ENCODE data around the gene DOCK11. TPM values are rescaled to one million over a fixed set of nuclear protein-coding genes. Genes with fewer than 3 reads are reported as not detected.

Gene DOCK11
- total RNA-seq, 1 donor from 2014 or later, result 56.0 TPM

GRCh38 chrX:118560489-118560888, 64.9 kb downstream of the DOCK11 start:
- POLR2A ChIA-PET, result interaction anchor here (0.6 to 1.1 kb wide), 2 partner anchors 47 to 65 kb away, joined by 4 read pairs; partner anchors contain the start of gene DOCK11
- TF ChIP-seq, protein P1, sequence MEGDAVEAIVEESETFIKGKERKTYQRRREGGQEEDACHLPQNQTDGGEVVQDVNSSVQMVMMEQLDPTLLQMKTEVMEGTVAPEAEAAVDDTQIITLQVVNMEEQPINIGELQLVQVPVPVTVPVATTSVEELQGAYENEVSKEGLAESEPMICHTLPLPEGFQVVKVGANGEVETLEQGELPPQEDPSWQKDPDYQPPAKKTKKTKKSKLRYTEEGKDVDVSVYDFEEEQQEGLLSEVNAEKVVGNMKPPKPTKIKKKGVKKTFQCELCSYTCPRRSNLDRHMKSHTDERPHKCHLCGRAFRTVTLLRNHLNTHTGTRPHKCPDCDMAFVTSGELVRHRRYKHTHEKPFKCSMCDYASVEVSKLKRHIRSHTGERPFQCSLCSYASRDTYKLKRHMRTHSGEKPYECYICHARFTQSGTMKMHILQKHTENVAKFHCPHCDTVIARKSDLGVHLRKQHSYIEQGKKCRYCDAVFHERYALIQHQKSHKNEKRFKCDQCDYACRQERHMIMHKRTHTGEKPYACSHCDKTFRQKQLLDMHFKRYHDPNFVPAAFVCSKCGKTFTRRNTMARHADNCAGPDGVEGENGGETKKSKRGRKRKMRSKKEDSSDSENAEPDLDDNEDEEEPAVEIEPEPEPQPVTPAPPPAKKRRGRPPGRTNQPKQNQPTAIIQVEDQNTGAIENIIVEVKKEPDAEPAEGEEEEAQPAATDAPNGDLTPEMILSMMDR (IDR thresholded peaks at IDR 0.05), result no peak
- DNase-seq, result no peak
- Mint-ChIP-seq H3K9me3 (no peaks in the 10 kb centered on the region), H3K36me3 (ENCODE audit: low read depth) (peaks cover 46% of the 10 kb centered on the region), H3K27ac (no peak overlapping the region), H3K27me3 (no peaks in the 10 kb centered on the region), H3K4me3 (no peak overlapping the region), H3K4me1 (peaks cover 8% of the 10 kb centered on the region)
- intact Hi-C loops (cut with micrococcal nuclease), result no loop called here
- CTCF ChIA-PET, result interaction anchor here (1.4 kb wide), 1 partner anchor 13 kb away, joined by 3 read pairs; no protein-coding TSS in a partner anchor
- no peak for ATAC-seq (ENCODE audit: low read depth)

- no peak for ATAC-seq (ENCODE audit: low read depth)
- intact Hi-C loops (cut with micrococcal nuclease), result no loop called here
- ChIA-PET CTCF (no interaction called here), POLR2A (no interaction called here)
- Mint-ChIP-seq H3K9me3 (no peaks in the 10 kb centered on the region), H3K27ac (peak overlapping the region; percentile 54), H3K4me1 (peaks cover 8% of the 10 kb centered on the region), H3K4me3 (no peak overlapping the region), H3K36me3 (ENCODE audit: low read depth) (peaks cover 43% of the 10 kb centered on the region), H3K27me3 (no peaks in the 10 kb centered on the region)
- TF ChIP-seq, protein P1 (IDR thresholded peaks at IDR 0.05), result no peak
- DNase-seq, result no peak
Measured at GRCh38 chrX:118562582-118563164, 67.1 kb downstream of the DOCK11 start.

GRCh38 chrX:118564498-118564897, 68.9 kb downstream of the DOCK11 start:
- ATAC-seq (ENCODE audit: low read depth) (no peak), DNase-seq (no peak)
- intact Hi-C loops (cut with micrococcal nuclease), result no loop called here
- no peak overlapping the region for H3K27ac Mint-ChIP-seq
- no peaks in the 10 kb centered on the region for H3K9me3 Mint-ChIP-seq
- CTCF ChIA-PET, result no interaction called here
- POLR2A ChIA-PET, result no interaction called here
- TF ChIP-seq, protein P1 (IDR thresholded peaks at IDR 0.05), result no peak
- no peak overlapping the region for H3K4me3 Mint-ChIP-seq
- H3K36me3 Mint-ChIP-seq (ENCODE audit: low read depth), result peaks cover 51% of the 10 kb centered on the region
- H3K4me1 Mint-ChIP-seq, result peaks cover 4% of the 10 kb centered on the region
- no peaks in the 10 kb centered on the region for H3K27me3 Mint-ChIP-seq

GRCh38 chrX:118565853-118566252, 70.2 kb downstream of the DOCK11 start:
- Mint-ChIP-seq H3K27ac (peak overlapping the region; percentile 25), H3K4me3 (no peak overlapping the region), H3K36me3 (ENCODE audit: low read depth) (peaks cover 58% of the 10 kb centered on the region), H3K9me3 (no peaks in the 10 kb centered on the region), H3K4me1 (peaks cover 4% of the 10 kb centered on the region), H3K27me3 (no peaks in the 10 kb centered on the region)
- DNase-seq (no peak), ATAC-seq (ENCODE audit: low read depth) (no peak)
- intact Hi-C loops (cut with micrococcal nuclease), result no loop called here
- ChIA-PET POLR2A (no interaction called here), CTCF (no interaction called here)
- TF ChIP-seq, protein P1 (IDR thresholded peaks at IDR 0.05), result no peak

- TF ChIP-seq, protein P1 (IDR thresholded peaks at IDR 0.05), result no peak
- H3K4me1 Mint-ChIP-seq, result peaks cover 4% of the 10 kb centered on the region
- H3K36me3 Mint-ChIP-seq (ENCODE audit: low read depth), result peaks cover 63% of the 10 kb centered on the region
- no peaks in the 10 kb centered on the region for H3K9me3 Mint-ChIP-seq
- ChIA-PET CTCF (no interaction called here), POLR2A (interaction anchor here (0.5 kb wide), 1 partner anchor 166 kb away, joined by 5 read pairs; no protein-coding TSS in a partner anchor)
- H3K4me3 Mint-ChIP-seq, result no peak overlapping the region
- intact Hi-C loops (cut with micrococcal nuclease), result no loop called here
- ATAC-seq (ENCODE audit: low read depth) (no peak), DNase-seq (no peak)
- no peaks in the 10 kb centered on the region for H3K27me3 Mint-ChIP-seq
- H3K27ac Mint-ChIP-seq, result peak overlapping the region; percentile 25
Measured at GRCh38 chrX:118566359-118566758, 70.7 kb downstream of the DOCK11 start.
